K562 (cell line): ENCODE results near the gene CGNL1. TPM values are rescaled to one million over a fixed set of nuclear protein-coding genes. Genes with fewer than 3 reads are reported as not detected.

Source experiments
- ATAC-seq: fragments of 200-7000 bp; cut with Tn5 transposase; 3 replicates; pipeline ENCODE4 v1.9.1; 2020; ENCODE audit warnings: moderate library complexity
- BruUV-seq: library from RNA; stranded (reverse); fragments of 400-500 nt; replicated peaks from 2 replicates; lab custom pipeline; 2021; lab: Mats Ljungman, UMichigan
- CTCF ChIA-PET: fragments of 300-600 bp; formaldehyde crosslinking; extraction: SDS; loops from one replicate; lab custom pipeline; 2021; ENCODE audit warnings: low intra/inter-chr PET ratio; lab: Yijun Ruan, JAX
- POLR2A ChIA-PET: fragments of 300-600, 350-650 bp; sonication (Branson Sonifier 250); formaldehyde crosslinking; extraction: SDS; loops from one replicate; lab custom pipeline; 2021; ENCODE audit warnings: antibody characterized with exemption, inconsistent platforms; lab: Yijun Ruan, JAX
- DNase-seq, 4 experiments: peaks; one replicate each; pipeline versions ENCODE4 v3.0.0 to v3.0.0-alpha.2; 2011 to 2018; ENCODE audit warnings: low spot score in 3 of 4, mixed read lengths in 3 of 4; ENCODE audit errors: extremely low read depth in 1 of 4
- FAIRE-seq: peaks from 2 replicates; lab custom pipeline; 2011; peaks lifted over from hg19 to GRCh38; lab: Jason Lieb, UNC
- H2AFZ ChIP-seq: 2 replicates; pipeline ENCODE4 v1.6.0; 2011; ENCODE audit warnings: low read depth, low read length, control low read depth, inconsistent platforms
- H3K27ac ChIP-seq: fragments of 200-600 bp; 3 replicates; pipeline ENCODE4 v1.8.0; 2011; ENCODE audit warnings: low read depth, mild to moderate bottlenecking, control low read depth, inconsistent platforms, low read length, moderate library complexity, mixed read lengths; ENCODE audit errors: extremely low read depth
- H3K27me3 ChIP-seq, 2 experiments: fragments of 300-600 bp in 1 of 2; 2 replicates in 1 of 2; 3 replicates in 1 of 2; pipeline versions ENCODE4 v1.6.0 to v1.8.0; 2011; ENCODE audit warnings: inconsistent platforms in 2 of 2, low read length in 2 of 2, mild to moderate bottlenecking in 1 of 2, mixed read lengths in 1 of 2, moderate library complexity in 1 of 2; ENCODE audit not compliant: control insufficient read depth in 2 of 2, insufficient read depth in 2 of 2
- H3K36me3 ChIP-seq: fragments of 300-600 bp; 3 replicates; pipeline ENCODE4 v1.8.0; 2011; ENCODE audit warnings: mild to moderate bottlenecking, low read length, inconsistent platforms; ENCODE audit not compliant: control insufficient read depth, insufficient read depth
- H3K4me1 ChIP-seq, 2 experiments: fragments of 200-600 bp in 1 of 2; replicated peaks in 1 of 2; 2 replicates in 1 of 2; 3 replicates in 1 of 2; pipeline versions ENCODE4 v1.5.1 to v1.8.0; 2011; ENCODE audit warnings: inconsistent platforms in 2 of 2, low read length in 2 of 2, mild to moderate bottlenecking in 1 of 2, mixed read lengths in 1 of 2, moderate library complexity in 1 of 2; ENCODE audit not compliant: control insufficient read depth in 2 of 2, insufficient read depth in 2 of 2
- H3K4me2 ChIP-seq: 2 replicates; pipeline ENCODE4 v1.6.1; 2011; ENCODE audit warnings: low read length, control low read depth, inconsistent platforms, mixed read lengths; ENCODE audit not compliant: insufficient read depth
- H3K4me3 ChIP-seq: fragments of 200-600 bp; sonication (generic), shearing (Covaris generic); 2 replicates; pipeline ENCODE4 v1.5.1; 2016; ENCODE audit warnings: control low read depth, inconsistent platforms
- H3K79me2 ChIP-seq: fragments of 200-600 bp; 3 replicates; pipeline ENCODE4 v1.8.0; 2011; ENCODE audit warnings: low read length, inconsistent platforms; ENCODE audit not compliant: control insufficient read depth, insufficient read depth
- H3K9ac ChIP-seq, 2 experiments: 2 replicates each; pipeline versions ENCODE4 v1.6.0 to v1.6.1; 2011; ENCODE audit warnings: low read depth in 2 of 2, low read length in 2 of 2, control low read depth in 1 of 2, inconsistent platforms in 1 of 2, mild to moderate bottlenecking in 1 of 2, mixed read lengths in 1 of 2; ENCODE audit not compliant: insufficient read depth in 1 of 2
- H3K9me1 ChIP-seq: one replicate; pipeline ENCODE4 v1.6.0; 2011; ENCODE audit warnings: inconsistent platforms, mild to moderate bottlenecking, low read length, moderate library complexity; ENCODE audit not compliant: control insufficient read depth, insufficient read depth
- H3K9me3 ChIP-seq: replicated peaks from 2 replicates; pipeline ENCODE4 v1.5.1; 2011; ENCODE audit warnings: low read depth, low read length, inconsistent platforms; ENCODE audit not compliant: control insufficient read depth, insufficient read depth
- H4K20me1 ChIP-seq: replicated peaks from 2 replicates; pipeline ENCODE4 v1.6.1; 2011; ENCODE audit warnings: low read length, inconsistent platforms, mixed read lengths; ENCODE audit not compliant: control insufficient read depth, insufficient read depth
- AFF1 ChIP-seq, 2 experiments: fragments of 450-650 bp; IDR thresholded peaks; 2 replicates each; pipeline ENCODE4 v1.6.1; 2018; ENCODE audit warnings: mild to moderate bottlenecking in 2 of 2, low read depth in 1 of 2; ENCODE audit not compliant: partially characterized antibody in 2 of 2
- CBX3 ChIP-seq, 2 experiments: IDR thresholded peaks; 1 replicate in 1 of 2; 2 replicates in 1 of 2; pipeline ENCODE4 v1.6.1; 2012; ENCODE audit warnings: inconsistent platforms in 2 of 2, low read length in 2 of 2, borderline replicate concordance in 1 of 2, control low read depth in 1 of 2
- E2F8 ChIP-seq: fragments of 450-650 bp; IDR thresholded peaks from 2 replicates; pipeline ENCODE4 v1.7.1; 2018; ENCODE audit warnings: mild to moderate bottlenecking, low read depth; ENCODE audit not compliant: partially characterized antibody
- EZH2 ChIP-seq: IDR thresholded peaks from 2 replicates; pipeline ENCODE4 v1.6.1; 2012; ENCODE audit warnings: low read depth, mild to moderate bottlenecking, inconsistent platforms, low read length, borderline replicate concordance
- LCOR ChIP-seq: sonication (generic); formaldehyde crosslinking; IDR thresholded peaks from 2 replicates; pipeline ENCODE4 v1.8.0; 2022; ENCODE audit warnings: mild to moderate bottlenecking, missing genetic modification reagents
- MYBL2 ChIP-seq, 2 experiments: fragments of 450-650 bp in 1 of 2; sonication (generic) in 1 of 2; formaldehyde crosslinking in 1 of 2; IDR thresholded peaks; 2 replicates each; pipeline versions ENCODE4 v1.6.1 to v1.8.1; 2017 to 2022; ENCODE audit warnings: borderline replicate concordance in 1 of 2, inconsistent platforms in 1 of 2, low read depth in 1 of 2, mild to moderate bottlenecking in 1 of 2, missing genetic modification reagents in 1 of 2, moderate library complexity in 1 of 2
- TFAP4 ChIP-seq: sonication (generic); formaldehyde crosslinking; IDR thresholded peaks from 2 replicates; pipeline ENCODE4 v1.8.0; 2022; ENCODE audit warnings: missing genetic modification reagents, mild to moderate bottlenecking, moderate library complexity, borderline replicate concordance
- TGIF2 ChIP-seq: sonication (generic); formaldehyde crosslinking; IDR thresholded peaks from 2 replicates; pipeline ENCODE4 v1.8.1; 2022; ENCODE audit warnings: mild to moderate bottlenecking, missing genetic modification reagents, moderate library complexity
- ZNF174 ChIP-seq: fragments of 250-450 bp; sonication (Bioruptor Pico); IDR thresholded peaks from 2 replicates; pipeline ENCODE4 v1.4.0; 2020; ENCODE audit warnings: mild to moderate bottlenecking
- ZNF184 ChIP-seq: sonication (generic); formaldehyde crosslinking; IDR thresholded peaks from 2 replicates; pipeline ENCODE4 v1.5.0; 2020; ENCODE audit warnings: missing genetic modification reagents
- ZNF431 ChIP-seq: sonication (generic); formaldehyde crosslinking; IDR thresholded peaks from 2 replicates; pipeline ENCODE4 v1.8.0; 2022; ENCODE audit warnings: mild to moderate bottlenecking, missing genetic modification reagents
- ZNF584 ChIP-seq: fragments of 200-800 bp; sonication (Bioruptor generic); IDR thresholded peaks from 2 replicates; pipeline ENCODE4 v1.6.1; 2016; ENCODE audit warnings: low read depth, mild to moderate bottlenecking, missing genetic modification characterization, missing compliant biosample characterization
- WGBS: fragments of 100-300 bp; shearing (Covaris generic); methylation state at CpG from one replicate; pipeline ENCODE4 v1.1.6; 2016; ENCODE audit warnings: low coverage, mixed read lengths; ENCODE audit not compliant: insufficient coverage; ENCODE audit errors: missing lambda C conversion rate; 5-methylcytosine and 5-hydroxymethylcytosine counted together
- in situ Hi-C: fragments of 300-500 bp; cut with MboI; formaldehyde crosslinking; loops from 4 replicates; pipeline ENCODE4 v1.15.0; 2018; ENCODE audit warnings: inconsistent platforms, mixed read lengths
- intact Hi-C: fragments of 100-400 bp; cut with micrococcal nuclease; formaldehyde crosslinking; loops from 2 replicates; pipeline ENCODE4 v1.14.2; 2022
- polyA plus RNA-seq, 8 experiments: library from polyadenylated mRNA; depleted of rRNA in 4 of 8; stranded (reverse) in 5 of 8; unstranded in 3 of 8; fragments of >200 nt; fragmentation: Nextera tagmentation in 2 of 8; fragmentation: Illumina TruSeq in 1 of 8; extraction: Ambion mirVana in 2 of 8; extraction: Trizol in 1 of 8; gene quantifications; 2 replicates each; pipeline versions ENCODE4 v1.2.1 to v1.2.3, GENCODE V29; 2011 to 2014; ENCODE audit warnings: inconsistent platforms in 1 of 8, missing spikeins in 1 of 8
- total RNA-seq, 7 experiments: library from RNA; depleted of rRNA in 6 of 7; stranded (reverse); fragments of >200 nt in 6 of 7; fragmentation: Illumina TruSeq in 2 of 7; extraction: Trizol in 2 of 7; gene quantifications; 2 replicates each; pipeline versions ENCODE4 v1.2.1 to v1.2.3, GENCODE V29; 2011 to 2021; ENCODE audit warnings: low replicate concordance in 1 of 7

Gene CGNL1
- total and polyA plus RNA-seq, 9 of the 15 experiments (the other 6 are each of a cell fraction or from before 2014, with no cell fraction given) = 0.01 to 0.07 TPM; not detected in 7

GRCh38 chr15:57504599-57504940 is 128.3 kb downstream of the CGNL1 start (continued):
- TF ChIP-seq AFF1 (IDR thresholded peaks at IDR 0.05; ENCODE audit: low read depth in 1 of 2, partially characterized antibody in 2 of 2) = no peak
- TF ChIP-seq MYBL2 (IDR thresholded peaks at IDR 0.05; ENCODE audit: low read depth) = no peak
- no peak for TF ChIP-seq MYBL2 (CRISPR knock-in tag; IDR thresholded peaks at IDR 0.05; ENCODE audit: borderline replicate concordance)
- TF ChIP-seq LCOR = no peak
- TF ChIP-seq ZNF184 (CRISPR knock-in tag) = no peak

- in situ Hi-C loops (no loop called here), intact Hi-C loops (no loop called here)
- no peak for ATAC-seq
- Histone ChIP-seq H3K9me3 (no peaks in the 10 kb centered on the region), H3K79me2 (no peaks in the 10 kb centered on the region), H3K4me2 (no peak overlapping the region), H3K27me3 (peaks cover 22 to 48% of the 10 kb centered on the region in 2 experiments; a peak in 4 of 5 replicates), H4K20me1 (no peaks in the 10 kb centered on the region), H3K4me3 (no peak overlapping the region), H3K9ac (no peak overlapping the region), H3K4me1 (no peaks in the 10 kb centered on the region), H3K36me3 (no peaks in the 10 kb centered on the region), H3K27ac (no peak overlapping the region), H3K9me1 (peaks cover 3% of the 10 kb centered on the region), H2AFZ (no peak overlapping the region)
- no TSS peak for BruUV-seq
- WGBS = under 1% methylated on average over 10 of the region's 10 CpGs
- ChIA-PET CTCF (no interaction called here), POLR2A (interaction anchor here (0.7 kb wide), 1 partner anchor 180 kb away, joined by 3 read pairs; no protein-coding TSS in a partner anchor)
- no peak for FAIRE-seq
- no peak for DNase-seq
- TF ChIP-seq ZNF584 (no peak), CBX3 (IDR thresholded peaks at IDR 0.05; ENCODE audit: borderline replicate concordance in 1 of 2, low read length in 2 of 2) (no peak), TGIF2 (no peak), ZNF431 (CRISPR knock-in tag) (no peak), EZH2 (no peak), E2F8 (no peak), TFAP4 (CRISPR knock-in tag) (no peak), ZNF174 (CRISPR knock-in tag) (no peak)
Measured at GRCh38 chr15:57505056-57505715, 128.9 kb downstream of the CGNL1 start.
